ENCODE results near the gene TMEM59L. TPM values are rescaled to one million over a fixed set of nuclear protein-coding genes. Genes with fewer than 3 reads are reported as not detected.

Gene TMEM59L
- total and polyA plus RNA-seq, 2 of the 13 experiments (the other 11 are each of a cell fraction or from before 2014, with no cell fraction given), result 0.97 to 5.5 TPM

DNA sequence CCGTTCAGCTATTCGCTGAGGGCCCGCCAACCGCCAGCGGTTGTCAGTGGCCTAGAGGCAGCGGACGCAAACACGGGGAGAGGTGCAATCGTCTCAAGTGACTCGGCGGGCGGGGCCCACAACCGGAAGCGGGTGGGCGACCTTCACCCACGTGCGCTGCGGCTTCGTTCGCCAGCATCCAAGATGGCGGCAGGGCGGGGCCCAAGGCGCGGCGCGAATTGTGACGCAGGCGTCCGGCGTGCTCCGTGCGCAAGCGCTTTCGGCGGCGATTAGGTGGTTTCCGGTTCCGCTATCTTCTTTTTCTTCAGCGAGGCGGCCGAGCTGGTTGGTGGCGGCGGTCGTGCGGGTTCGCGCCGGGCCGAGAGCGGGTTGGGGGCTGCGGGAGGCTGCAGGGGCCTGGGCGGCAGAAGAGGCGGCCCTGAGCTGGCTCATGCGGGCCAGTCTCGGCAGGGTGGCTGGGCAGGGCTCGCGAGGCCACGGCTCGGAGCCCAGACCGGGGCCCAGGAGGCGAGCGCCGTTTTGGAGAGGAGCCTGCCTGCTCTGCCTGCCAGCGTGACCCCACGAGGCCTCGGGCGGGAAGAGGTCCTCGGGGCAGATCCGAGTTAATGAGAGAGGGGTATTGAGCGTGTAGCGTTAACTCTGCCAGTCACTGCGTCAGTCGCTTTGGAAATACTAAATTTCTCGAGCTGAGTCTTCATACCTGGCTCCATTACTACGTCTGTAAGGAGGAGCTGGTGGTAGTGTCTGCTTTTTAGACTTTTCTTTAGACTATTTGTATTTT, 40.9 kb upstream of the TMEM59L start, which contains the start of gene UBA52 (continued):
- TF ChIP-seq ZHX2 (IDR thresholded peaks at IDR 0.05; ENCODE audit: low read depth) (peak; percentile 100), ZHX2 (CRISPR knock-in tag; IDR thresholded peaks at IDR 0.05; ENCODE audit: borderline replicate concordance) (no peak), ZNF792 (CRISPR knock-in tag; IDR thresholded peaks at IDR 0.05) (peak; percentile 88; the same call in 1 of the 2 replicates), NONO (IDR thresholded peaks at IDR 0.05) (no peak), NONO (CRISPR knock-in tag; conservative IDR thresholded peaks at IDR 0.05) (peak; percentile 99), ZMYM2 (CRISPR knock-in tag; IDR thresholded peaks at IDR 0.05) (peak; percentile 44; the same call in 1 of the 2 replicates), NFE2 (CRISPR knock-in tag; IDR thresholded peaks at IDR 0.05) (no peak), ZNF20 (CRISPR knock-in tag; IDR thresholded peaks at IDR 0.05) (no peak), GTF2F1 (IDR thresholded peaks at IDR 0.05; ENCODE audit: low read length) (no peak), TFDP1 (CRISPR knock-in tag; IDR thresholded peaks at IDR 0.05; ENCODE audit: borderline replicate concordance) (peak; percentile 95), ZNF567 (CRISPR knock-in tag; IDR thresholded peaks at IDR 0.05; ENCODE audit: borderline replicate concordance) (no peak), PHB2 (IDR thresholded peaks at IDR 0.05; ENCODE audit: partially characterized antibody) (no peak), RBM22 (optimal IDR thresholded peaks at IDR 0.05; ENCODE audit: low read length) (peak; percentile 43), PPARG (CRISPR knock-in tag; conservative IDR thresholded peaks at IDR 0.05) (peak; percentile 80), ZNF7 (CRISPR knock-in tag; IDR thresholded peaks at IDR 0.05) (no peak), HMG20B (CRISPR knock-in tag; conservative IDR thresholded peaks at IDR 0.05) (peak; percentile 59), ZNF33A (CRISPR knock-in tag; IDR thresholded peaks at IDR 0.05; ENCODE audit: borderline replicate concordance) (no peak), RFXANK (CRISPR knock-in tag; IDR thresholded peaks at IDR 0.05) (peak; percentile 85; the same call in 1 of the 2 replicates), ARID2 (CRISPR knock-in tag; IDR thresholded peaks at IDR 0.05; ENCODE audit: borderline replicate concordance) (no peak), ZSCAN31 (CRISPR knock-in tag; IDR thresholded peaks at IDR 0.05; ENCODE audit: low read depth) (peak; percentile 76; the same call in 1 of the 2 replicates), SSRP1 (CRISPR knock-in tag; IDR thresholded peaks at IDR 0.05) (0 out of 2 replicates have a peak, but pooled peaks have one; percentile 40), ZKSCAN8 (CRISPR knock-in tag; IDR thresholded peaks at IDR 0.05; ENCODE audit: borderline replicate concordance) (peak; percentile 66; the same call in 1 of the 2 replicates), ADNP (CRISPR knock-in tag; IDR thresholded peaks at IDR 0.05) (no peak), AHR (CRISPR knock-in tag; IDR thresholded peaks at IDR 0.05) (peak; percentile 42), ATAD3A (CRISPR knock-in tag; IDR thresholded peaks at IDR 0.05) (no peak)
- TF ChIP-seq, protein P1, sequence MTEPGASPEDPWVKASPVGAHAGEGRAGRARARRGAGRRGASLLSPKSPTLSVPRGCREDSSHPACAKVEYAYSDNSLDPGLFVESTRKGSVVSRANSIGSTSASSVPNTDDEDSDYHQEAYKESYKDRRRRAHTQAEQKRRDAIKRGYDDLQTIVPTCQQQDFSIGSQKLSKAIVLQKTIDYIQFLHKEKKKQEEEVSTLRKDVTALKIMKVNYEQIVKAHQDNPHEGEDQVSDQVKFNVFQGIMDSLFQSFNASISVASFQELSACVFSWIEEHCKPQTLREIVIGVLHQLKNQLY (CRISPR knock-in tag; IDR thresholded peaks at IDR 0.05), result peak; percentile 90
